ENCODE data around the gene TUBA3E.
"Not testable (repeated sequence)": the region's sequence is repeated elsewhere in the genome, so short reads cannot be mapped to it uniquely, and the experiment has no call there.

Gene TUBA3E

DNA sequence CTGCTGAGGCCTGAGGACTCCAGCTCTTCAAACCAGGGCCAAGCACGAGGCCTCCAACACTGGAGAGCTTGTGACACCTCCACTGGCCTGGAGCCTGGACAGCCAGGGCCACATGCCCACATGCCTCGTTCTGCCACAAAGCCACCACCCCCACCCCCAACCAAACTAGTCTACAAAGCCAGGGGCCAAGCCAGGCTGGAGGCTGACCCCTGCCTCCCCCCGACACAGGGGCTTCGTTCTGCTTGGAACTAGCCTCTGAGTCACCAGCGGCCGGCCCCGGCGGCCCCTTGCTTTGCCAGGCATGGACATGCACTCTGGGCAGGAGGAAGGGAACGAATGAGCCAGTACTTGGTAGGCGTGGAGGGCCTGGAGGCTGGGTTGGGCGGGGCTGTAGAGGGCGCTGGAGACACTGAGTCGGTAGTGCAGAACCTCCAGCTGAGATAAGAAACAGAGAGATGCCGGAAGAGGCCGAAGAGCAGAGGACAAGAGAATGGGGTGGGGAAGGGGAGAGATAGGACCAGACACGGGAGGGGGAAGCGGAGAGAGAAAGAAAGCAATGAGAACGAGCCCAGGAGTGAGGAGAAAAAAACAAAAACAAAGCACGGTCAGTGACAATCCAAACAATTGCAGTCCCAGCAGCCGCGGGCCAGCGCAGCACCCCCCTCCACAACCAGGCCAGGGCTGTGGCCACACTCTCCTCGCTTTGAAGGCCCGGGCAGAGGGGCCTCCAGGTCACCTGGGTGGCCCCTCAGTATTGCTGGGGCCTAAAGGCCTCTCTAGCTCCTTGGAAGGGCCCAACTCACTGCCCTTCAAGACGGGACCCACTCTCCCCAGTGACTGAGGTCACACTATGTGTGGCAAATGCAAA is 37.2 kb downstream of the TUBA3E start:
- peak; percentile 91 for DNase-seq

DNA sequence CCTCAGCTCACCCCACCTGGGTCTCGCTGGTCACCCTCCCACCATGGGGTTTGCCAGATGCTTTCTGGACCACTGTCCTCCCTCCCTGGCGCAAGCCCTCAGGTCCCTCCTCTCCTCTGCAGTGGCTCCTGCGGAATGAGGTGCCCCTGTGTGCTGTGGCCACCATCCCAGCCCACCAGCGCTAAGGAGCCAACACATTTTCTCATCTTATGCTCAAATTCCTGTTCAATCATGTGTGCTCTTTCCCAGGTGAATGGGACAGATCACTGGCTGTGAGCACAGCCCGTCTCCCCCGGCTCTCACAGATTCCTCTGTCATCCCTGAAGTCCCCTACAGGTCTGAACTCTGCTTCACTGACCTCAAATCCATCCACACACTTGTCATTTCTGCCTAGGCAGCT is 38.1 kb downstream of the TUBA3E start:
- no peak for DNase-seq

DNA sequence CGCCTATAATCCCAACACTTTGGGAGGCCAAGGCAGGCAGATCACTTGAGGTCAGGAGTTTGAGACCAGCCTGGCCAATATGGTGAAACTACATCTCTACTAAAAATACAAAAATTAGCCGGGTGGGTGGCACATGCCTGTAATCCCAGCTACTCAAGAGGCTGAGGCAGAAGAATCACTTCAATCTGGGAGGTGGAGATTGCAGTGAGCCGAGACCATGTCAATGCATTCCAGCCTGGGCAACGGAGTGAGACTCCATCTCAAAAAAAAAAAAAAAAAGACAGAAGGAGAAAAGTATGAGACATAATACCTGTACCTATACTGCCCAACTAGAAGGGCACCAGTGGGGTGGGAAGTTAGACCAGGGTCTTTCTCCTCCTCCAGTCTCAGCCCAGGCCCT is 38.9 kb downstream of the TUBA3E start:
- not testable (repeated sequence) for DNase-seq

DNA sequence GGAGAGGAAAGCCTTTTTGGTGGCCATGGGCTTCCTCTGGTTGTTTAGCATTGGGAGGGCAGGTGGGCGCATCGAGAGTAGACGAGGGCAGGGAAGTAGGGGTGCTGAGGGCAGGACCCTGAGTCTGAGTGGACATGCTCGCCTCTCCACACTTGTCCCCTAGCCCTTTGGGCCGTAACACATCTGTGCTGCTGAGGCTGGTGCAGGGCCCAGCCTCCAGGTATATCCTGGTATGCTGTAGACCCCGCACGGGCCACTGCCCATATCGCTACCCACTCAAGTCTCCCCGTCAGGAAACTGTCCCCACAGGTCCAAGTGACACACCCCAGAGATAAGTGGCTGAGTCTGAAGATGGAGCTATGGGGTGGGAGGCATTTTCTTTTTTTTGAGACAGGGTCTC is 39.6 kb downstream of the TUBA3E start:
- DNase-seq: no peak

DNA sequence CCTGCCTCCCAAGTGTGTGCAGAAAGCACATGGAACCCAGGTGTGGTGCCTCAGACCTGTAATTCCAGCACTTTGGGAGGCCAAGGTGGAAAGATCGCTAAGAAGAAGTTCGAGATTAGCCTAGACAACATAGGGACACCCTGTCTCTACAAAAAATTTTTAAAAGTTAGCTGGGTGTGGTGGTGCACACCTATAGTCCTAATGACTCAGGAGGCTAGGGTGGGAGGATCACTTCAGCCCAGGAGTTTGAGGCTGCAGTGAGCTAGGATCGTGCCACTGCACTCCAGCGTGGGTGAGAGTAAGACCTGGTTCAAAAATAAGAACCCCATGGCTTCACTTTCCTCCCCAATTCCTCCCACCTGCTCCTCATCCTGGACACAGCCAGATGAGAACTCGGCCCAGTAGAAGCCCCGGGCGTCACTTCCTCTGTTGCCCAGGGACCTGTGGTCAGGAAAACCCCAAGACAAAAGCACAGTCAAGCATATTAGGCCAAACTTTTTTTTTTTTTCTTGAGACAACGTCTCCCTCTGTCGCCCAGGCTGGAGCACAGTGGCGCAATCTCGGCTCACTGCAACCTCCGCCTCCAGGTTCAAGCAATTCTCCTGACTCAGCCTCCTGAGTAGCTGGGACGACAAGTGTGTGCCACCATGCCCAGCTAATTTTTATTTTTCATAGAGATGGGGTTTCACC is 40.3 kb downstream of the TUBA3E start:
- DNase-seq: not testable (repeated sequence)

DNA sequence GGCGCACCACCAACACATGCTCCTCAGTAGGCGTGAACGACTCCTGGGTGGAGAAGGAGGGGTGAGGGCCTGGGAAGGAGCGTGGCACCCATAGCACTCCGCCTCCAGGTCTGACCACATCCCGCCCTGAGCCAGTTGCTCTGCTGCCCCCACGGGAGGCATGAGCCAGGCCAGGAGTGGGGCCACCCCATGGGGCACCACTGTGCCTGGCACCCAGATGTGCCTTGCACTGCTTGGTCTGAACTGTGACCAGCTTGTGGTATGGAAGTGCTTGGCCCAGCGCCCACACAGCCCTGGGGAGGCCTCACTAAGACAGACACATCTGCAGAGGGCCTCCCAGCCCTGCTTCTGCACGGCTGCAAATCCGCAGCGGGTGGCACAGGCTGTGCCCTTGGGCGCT is 40.9 kb downstream of the TUBA3E start:
- not testable (repeated sequence) for DNase-seq

DNA sequence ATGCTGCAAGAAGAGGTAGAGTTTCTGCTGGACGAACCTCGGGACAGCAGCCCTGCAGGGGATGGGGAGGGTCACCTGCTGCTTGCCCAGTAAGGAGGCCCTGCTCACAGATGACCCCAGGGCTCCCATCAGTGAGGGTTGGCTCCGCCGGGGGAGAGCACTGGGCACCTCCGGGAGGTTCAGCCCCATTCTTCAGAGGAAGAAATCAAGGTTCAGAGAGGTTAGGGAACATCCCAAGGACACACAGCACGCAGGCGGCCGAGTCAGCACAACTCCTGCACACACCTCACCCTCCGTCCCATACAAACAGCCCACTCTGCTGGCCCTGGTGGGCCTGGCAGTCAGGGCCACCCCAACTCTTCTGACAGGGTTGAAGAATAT is 41.6 kb downstream of the TUBA3E start:
- no peak for DNase-seq

DNA sequence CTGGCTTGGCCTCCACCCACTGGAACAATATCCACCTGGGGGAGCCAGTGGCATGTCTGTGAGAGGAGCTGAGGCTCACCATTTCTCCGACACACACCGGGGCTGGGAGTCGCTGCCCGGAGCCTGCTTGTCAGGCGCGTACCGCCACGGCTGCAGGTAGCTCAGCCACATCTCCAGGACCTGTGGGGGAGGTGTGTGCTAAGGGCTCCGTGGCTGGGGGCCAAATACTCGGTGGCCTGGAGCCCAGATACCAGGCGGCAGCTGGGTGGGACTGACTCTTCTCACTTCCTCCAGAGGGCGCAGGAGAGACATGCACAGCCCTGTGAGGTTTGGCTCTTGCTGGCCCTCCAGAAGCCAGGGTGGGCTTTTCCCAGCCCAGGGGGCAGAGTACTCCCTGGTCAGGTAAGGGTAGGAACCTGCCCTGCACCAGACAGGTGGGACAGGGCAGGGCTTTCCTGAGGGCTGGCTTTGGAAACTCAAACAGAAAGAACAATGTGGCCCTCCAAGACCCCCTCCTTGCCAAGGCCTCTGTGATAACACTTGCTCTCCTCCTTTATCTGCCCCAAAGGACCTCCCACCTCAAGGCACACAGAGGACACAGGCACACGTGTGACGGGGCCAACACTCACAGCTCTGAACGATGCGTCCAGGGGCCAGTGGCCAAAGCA is 42.1 kb downstream of the TUBA3E start:
- peak; percentile 81 for DNase-seq

DNA sequence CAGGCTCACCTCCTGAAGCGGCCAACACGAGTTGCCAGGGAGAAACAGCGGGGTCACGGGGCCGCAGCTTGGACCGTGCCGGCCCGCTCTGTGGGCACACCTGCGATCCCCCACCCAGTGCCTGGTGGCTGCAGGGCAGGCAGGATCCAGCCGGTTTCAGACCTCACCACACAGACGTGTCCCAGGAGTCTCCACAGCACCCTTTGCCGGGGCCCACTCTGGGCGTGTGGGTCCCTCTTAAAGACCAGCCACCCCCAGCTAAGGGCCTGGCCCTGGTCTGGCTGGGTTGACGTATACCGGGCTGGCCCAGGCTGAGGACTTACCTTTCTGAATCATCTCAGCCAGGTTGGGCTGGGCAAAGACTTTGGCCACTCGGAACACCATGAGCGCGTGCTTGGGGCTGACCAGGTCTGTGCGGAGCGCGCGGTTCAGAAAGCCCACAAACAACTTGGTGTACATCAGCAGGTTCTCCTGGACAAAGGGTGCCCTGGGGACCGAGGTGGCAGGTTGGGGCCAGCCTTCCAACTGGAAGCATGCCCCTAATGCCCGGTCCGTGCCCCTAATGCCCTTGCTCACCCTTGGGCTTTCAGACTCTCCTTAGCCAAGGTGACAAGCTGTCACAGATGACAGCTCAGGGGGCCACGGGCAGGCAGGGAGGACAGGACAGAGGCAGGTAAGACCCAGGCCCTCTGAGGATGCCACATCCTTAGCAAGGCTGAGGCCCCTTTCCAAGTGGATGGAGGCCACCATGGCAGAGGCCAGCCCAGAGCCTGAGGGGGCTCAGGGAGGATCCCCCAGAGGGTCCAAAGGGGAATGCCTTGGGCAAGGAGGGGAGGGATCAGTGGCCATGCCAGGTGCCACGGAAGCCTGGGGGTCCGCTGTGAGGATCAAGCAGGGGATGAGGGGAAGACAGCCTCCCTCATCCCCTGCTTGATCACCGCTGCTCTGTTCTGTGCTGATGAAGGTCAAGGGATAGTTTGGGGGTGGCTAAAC is 43.2 kb downstream of the TUBA3E start:
- no peak for DNase-seq

DNA sequence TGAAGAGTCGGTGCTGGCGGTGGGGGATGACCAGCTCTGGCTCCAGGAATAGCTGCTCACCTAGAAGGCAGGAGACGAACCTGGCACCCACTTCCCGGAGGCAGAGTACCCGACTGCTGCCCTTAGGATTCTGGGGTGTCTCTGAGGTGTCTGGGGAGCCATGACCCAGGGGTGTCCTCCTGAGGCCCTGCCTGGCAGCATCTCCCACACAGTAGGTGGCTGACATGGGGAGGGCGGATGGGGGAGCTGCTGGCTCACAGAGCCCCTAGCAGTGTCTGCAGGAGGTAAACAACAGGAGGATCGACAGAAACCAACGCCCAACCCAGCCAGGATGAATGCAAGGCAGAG is 43.8 kb downstream of the TUBA3E start:
- not testable (repeated sequence) for DNase-seq

DNA sequence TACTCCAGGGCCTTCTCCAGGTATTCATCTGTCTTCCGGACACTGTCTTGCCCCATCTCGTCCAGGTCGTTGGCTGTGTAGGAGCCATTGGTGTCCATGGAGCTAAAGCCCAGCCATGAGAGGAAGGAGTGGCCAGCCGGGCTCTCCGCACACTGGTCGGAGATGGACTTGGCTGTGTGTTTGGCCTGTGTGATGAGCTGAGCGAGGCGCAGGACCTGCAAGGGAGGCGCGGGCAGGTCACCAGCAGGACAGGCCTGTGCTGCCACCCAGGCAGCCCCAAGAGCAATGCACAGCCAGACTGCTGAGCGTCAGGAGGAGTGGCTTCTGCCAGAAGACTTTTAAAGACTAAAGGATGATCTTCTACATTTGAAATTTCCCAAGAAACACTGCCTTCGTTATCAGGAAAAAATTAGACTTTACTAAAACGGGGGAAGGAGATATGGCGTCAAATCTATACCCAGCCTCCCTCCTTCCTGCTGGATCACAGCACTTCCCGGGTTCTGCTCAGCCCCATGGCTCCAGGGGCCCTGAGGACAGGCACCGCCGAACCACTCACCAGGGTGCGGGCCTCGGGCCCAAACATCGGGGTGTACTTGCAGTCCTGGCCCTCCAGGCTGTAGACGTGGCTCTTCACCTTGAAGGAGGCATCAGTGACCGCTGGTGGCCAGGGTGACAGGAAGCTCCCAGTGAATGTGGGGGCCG is 44.4 kb downstream of the TUBA3E start:
- not testable (repeated sequence) for DNase-seq

DNA sequence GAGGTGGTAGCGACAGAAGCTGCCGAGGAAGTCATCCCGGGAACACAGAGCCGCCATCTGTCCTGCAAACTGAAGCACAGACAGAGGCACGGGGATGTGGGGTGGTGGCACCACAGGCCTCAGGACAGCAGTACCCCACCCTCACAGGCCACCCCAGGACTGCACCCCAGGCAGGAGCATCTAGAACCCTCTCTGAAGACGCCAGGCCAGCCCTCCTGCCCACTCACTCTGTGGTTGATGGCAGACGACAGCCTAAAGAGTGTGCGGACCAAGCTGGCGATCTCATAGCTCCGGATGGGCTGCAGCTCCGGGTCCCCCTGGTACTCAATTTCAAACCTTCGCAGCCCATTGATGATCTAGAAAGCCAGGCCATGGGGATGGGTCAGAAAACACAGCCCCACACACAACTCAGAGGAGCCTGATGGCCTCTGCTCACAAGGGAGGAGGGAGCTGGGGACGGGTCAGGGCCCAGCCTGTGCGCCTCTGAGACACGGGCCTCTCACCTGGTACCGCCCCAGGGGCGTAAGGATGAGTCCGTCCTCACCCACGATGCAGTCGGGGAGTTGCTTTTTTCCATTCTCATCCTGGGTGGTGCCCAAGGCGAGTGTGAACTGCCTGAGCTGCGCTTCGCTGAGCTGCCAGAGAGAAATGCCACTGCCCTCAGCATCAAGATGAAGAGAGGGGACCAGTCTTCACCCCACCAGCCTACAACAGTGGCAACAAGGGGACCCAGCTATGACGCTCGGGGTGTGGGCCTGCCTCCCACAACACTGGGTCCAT is 45.2 kb downstream of the TUBA3E start:
- no peak for DNase-seq

DNA sequence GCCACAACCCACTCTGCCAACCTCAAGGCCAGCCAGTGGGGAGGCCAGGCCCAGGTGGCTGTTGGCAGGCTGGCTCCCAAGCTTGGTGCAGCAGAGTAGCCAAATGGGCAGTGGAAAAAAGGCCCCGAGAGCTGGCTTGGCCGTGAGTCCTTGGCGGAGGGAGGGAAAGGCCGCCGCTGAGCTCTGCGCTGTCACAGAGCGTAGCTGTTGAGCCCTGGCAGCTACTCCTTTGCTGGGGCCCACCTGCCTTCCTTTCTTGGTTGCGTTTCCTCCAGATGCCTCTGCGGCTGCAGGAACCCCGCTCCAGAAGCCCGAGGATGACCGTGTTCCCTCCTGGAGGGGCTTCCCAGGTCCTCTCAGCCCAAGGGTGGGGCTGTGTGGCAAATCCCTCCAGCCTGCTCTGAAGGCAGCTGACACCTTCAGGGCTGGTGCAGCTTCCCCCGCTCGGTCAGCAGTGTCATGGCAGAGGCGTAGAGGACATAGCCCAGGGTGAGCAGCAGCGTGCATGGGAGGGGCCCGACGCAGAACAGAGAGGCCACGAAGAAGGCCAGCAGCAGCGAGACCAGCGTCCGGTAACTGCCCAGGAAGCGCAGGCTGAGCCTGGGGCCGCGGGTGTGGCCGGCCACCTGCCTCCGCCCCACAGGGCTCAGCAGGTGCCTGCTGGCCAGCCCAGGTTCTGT is 46.0 kb downstream of the TUBA3E start:
- DNase-seq: not testable (repeated sequence)

DNA sequence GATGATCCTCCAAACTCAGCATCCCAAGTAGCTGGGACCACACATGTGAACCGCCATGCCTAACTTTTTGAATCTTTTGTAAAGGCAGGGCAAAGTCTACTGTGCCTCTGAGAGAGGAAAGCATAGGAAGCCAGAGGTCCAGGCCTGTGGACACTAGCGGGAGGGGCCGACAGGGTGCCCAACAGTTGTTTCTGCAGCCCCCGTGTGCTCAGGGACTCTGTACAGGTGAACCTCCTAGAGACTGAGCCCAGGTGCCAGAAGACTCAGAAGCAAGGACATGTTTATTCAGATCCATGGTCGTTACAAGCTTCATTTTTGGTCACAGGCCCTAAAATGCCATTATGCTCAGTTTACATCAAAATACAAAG is 47.1 kb downstream of the TUBA3E start:
- DNase-seq: not testable (repeated sequence)

DNA sequence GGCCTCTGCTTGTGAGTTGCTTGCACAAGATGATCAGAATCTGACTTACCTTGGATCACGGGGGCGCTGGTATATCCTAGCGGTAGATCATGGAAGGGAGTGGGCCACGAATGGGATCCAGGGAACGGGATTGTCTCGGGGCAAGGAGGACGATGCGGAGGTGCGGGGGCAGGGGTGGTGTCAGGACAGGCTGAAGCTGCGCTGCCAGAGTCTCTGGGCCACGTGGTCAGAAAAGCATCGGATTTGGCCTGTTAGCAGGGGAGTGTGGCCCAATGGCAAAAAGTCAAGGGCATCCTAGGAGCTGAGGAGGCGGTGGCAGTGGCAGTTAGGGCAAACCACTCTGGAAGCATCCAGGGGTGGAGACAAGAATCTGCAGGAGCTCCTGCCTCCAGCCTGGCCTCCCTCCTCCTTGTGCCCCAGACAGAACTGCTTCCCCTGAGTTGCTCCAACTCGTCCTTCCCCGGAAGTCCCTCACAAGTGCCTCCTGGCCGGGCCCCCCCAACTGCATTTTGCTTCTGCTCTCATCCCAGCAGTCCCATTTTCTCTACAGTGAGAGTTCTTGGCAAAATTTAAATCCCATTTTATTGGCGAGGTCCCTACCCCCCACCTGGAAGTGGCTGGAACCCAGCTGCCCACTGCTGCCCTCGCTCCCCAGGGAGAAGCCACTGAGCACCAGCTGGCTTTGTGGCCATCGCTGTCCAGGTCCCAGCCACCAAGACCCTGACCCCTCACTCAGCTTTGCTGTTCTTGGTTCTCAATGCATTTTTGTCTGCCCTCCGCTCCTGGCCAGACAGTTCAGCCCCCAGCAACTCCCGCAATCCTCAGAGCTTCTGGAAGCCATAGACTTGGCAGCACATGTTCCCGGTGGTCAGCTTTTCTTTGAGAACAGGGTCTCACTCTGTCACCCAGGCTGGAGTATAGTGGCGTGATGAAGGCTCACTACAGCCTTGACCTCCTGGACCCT is 47.8 kb downstream of the TUBA3E start:
- DNase-seq: no peak

DNA sequence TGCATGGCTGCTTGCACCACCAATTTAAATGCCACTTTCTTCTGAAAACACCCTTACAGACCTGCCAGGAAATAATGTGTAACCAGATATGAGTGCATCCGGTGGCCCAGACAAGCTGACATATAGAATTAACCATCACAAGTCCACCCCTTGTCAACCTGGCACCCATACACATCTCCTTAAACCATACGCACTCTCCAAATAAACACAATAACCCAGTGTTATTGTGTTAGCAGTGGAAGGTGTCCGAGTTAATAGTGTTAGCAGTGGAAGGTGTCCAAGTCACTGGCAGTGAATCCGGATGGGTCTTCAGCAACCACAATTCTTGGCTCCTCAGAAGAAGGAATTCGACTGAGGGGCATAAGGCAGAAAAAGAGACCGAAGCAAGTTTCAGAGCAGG is 49.7 kb downstream of the TUBA3E start:
- DNase-seq: not testable (repeated sequence)

DNA sequence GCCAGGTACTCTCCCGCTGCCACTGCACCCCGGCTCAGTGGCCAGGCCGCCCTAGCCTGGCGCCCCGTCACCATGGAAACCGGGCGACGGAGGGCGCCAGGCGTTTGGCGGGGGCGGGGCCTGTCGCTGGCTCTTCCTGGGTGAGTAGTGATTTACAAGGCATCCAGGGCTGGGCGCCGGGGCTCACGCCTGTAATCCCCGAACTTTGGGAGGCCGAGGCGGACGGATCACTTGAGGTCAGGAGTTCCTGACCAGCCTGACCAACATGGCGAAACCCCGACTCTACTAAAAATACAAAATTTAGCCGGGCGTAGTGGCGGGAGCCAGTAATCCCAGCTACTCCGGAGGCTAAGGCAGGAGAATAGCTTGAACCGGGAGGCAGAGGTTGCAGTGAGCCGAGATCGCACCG is 53.2 kb downstream of the TUBA3E start, which contains the start of gene CCDC74B:
TSS of gene CCDC74B (minus strand) at position 107 of the 409 bp plus-strand sequence. CDS start 116 bp downstream, outside the sequence.
- peak; percentile 73 for DNase-seq

DNA sequence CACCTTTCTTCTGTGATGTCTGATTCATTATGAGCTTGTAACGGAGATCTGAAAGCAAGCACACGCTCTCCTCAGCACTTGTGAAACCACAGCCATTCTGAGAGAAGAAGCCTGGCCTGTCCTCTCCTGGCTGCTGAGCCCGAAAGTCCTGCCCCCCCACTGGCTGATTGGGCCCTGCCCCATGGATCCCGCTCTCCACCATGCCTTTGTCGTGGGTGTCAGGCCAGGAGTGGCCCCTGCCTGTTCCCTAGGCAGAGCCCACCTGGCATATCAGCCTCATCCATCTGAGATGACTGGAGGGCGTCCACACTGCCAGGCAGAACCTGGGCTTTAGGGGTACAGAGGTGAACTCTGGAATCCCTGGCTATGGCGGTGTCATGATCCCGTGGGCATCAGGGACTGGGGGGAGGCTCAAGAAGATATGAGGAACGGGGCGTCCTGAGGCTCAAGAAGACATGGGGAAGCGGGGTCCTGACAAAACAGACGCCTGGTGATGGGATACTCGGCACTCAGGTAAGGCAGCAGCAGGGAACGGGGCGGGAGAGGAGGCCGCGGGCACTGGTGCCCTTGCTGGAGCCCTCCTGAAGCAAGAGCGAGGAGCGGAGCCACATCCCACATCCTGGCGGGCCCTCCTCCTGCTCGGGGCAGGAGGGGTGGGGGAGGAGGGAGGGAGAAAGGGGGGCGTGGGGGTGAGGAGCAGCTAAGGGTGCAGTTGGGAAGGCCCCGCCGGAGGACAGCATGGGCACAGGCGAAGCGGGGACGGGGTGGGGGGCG is 54.8 kb downstream of the TUBA3E start:
- peak; percentile 62 for DNase-seq
